Measurements from ENCODE around the gene SLC12A7. TPM values are rescaled to one million over a fixed set of nuclear protein-coding genes. Genes with fewer than 3 reads are reported as not detected.

SLC12A7 gene
- total and polyA plus RNA-seq, 7 donors, result 7.2 to 54.3 (median 16.8) TPM

DNA sequence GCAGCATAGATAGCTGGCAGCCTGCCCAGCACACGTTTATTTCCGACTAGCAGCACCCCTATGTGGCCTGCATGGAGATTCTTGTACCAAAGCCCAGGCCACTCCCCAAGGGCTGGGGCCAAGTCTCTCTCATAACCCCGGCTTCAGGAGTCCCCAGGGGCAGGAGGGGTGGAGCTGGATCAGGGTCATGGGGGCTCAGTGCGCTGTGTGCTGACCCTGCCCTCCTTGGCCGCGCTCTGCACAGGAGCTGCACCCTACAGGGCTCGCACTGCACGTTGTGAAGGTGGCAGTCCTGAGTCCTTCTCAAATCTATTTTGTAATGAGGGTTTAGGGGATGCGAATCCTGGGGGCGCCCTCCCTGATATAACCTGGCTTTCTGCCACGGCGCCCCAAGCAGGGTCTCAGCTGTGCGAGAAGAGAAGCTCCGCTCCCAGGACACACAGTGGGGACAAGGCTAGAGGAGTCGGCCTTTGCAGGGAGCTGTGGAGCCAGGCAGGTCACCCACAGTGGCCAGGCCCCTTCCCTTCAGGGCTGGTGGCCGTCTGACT lies 74.7 kb downstream of the SLC12A7 start:
- H3K9me3 ChIP-seq, result no peaks in the 10 kb centered on the region
- 66 to 78% methylated on average over 16 of the region's 16 CpGs for WGBS, 2 donors
- no peaks in the 10 kb centered on the region for H3K36me3 ChIP-seq
- TF ChIP-seq POLR2AphosphoS5 (IDR thresholded peaks at IDR 0.05), result no peak
- TF ChIP-seq POLR2A (IDR thresholded peaks at IDR 0.05), result no peak
- TF ChIP-seq EP300 (IDR thresholded peaks at IDR 0.05), result no peak
- TF ChIP-seq, protein P1, sequence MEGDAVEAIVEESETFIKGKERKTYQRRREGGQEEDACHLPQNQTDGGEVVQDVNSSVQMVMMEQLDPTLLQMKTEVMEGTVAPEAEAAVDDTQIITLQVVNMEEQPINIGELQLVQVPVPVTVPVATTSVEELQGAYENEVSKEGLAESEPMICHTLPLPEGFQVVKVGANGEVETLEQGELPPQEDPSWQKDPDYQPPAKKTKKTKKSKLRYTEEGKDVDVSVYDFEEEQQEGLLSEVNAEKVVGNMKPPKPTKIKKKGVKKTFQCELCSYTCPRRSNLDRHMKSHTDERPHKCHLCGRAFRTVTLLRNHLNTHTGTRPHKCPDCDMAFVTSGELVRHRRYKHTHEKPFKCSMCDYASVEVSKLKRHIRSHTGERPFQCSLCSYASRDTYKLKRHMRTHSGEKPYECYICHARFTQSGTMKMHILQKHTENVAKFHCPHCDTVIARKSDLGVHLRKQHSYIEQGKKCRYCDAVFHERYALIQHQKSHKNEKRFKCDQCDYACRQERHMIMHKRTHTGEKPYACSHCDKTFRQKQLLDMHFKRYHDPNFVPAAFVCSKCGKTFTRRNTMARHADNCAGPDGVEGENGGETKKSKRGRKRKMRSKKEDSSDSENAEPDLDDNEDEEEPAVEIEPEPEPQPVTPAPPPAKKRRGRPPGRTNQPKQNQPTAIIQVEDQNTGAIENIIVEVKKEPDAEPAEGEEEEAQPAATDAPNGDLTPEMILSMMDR (IDR thresholded peaks at IDR 0.05), result no peak
- intact Hi-C loops (cut with DNase I), result no loop called here
- no peak overlapping the region for H3K4me3 ChIP-seq
- H3K27ac ChIP-seq, result no peak overlapping the region
- no peaks in the 10 kb centered on the region for H3K4me1 ChIP-seq
- no peaks in the 10 kb centered on the region for H3K27me3 ChIP-seq
- peak; percentile 60 for DNase-seq

DNA sequence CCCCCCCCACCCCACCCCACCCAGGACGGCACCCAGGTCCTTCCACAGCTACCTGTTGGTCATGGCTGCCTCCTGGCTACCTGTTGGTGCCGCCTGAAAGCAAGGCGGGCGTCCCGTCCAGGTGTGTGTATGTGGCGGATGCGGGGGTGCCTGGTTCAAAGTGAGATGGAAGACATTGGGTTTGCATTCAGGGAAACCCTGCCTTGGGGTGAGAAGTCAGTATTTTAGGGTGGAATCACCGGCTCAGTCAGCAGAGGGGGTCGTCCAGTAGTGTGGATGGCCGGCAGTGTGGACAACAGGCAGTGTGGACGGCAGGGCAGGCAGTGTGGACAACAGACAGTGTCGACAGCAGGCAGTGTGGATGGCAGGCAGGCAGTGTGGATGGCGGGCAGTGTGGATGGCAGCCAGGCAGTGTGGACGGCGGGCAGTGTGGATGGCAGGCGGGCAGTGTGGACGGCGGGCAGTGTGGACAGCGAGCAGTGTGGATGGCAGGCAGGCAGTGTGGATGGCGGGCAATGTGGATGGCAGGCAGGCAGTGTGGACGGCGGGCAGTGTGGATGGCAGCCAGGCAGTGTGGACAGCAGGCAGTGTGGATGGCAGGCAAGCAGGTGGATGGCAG lies 75.2 kb downstream of the SLC12A7 start:
- TF ChIP-seq POLR2A (IDR thresholded peaks at IDR 0.05) (no peak), POLR2AphosphoS5 (IDR thresholded peaks at IDR 0.05) (no peak)
- H3K4me3 ChIP-seq, result no peak overlapping the region
- peak; percentile 55 for DNase-seq
- no peaks in the 10 kb centered on the region for H3K9me3 ChIP-seq
- H3K27me3 ChIP-seq, result no peaks in the 10 kb centered on the region
- intact Hi-C loops (cut with DNase I), result no loop called here
- no peaks in the 10 kb centered on the region for H3K4me1 ChIP-seq
- no peak overlapping the region for H3K27ac ChIP-seq
- H3K36me3 ChIP-seq, result no peaks in the 10 kb centered on the region
- WGBS, 2 donors, result 73 to 93% methylated on average over 22 of the region's 22 CpGs

DNA sequence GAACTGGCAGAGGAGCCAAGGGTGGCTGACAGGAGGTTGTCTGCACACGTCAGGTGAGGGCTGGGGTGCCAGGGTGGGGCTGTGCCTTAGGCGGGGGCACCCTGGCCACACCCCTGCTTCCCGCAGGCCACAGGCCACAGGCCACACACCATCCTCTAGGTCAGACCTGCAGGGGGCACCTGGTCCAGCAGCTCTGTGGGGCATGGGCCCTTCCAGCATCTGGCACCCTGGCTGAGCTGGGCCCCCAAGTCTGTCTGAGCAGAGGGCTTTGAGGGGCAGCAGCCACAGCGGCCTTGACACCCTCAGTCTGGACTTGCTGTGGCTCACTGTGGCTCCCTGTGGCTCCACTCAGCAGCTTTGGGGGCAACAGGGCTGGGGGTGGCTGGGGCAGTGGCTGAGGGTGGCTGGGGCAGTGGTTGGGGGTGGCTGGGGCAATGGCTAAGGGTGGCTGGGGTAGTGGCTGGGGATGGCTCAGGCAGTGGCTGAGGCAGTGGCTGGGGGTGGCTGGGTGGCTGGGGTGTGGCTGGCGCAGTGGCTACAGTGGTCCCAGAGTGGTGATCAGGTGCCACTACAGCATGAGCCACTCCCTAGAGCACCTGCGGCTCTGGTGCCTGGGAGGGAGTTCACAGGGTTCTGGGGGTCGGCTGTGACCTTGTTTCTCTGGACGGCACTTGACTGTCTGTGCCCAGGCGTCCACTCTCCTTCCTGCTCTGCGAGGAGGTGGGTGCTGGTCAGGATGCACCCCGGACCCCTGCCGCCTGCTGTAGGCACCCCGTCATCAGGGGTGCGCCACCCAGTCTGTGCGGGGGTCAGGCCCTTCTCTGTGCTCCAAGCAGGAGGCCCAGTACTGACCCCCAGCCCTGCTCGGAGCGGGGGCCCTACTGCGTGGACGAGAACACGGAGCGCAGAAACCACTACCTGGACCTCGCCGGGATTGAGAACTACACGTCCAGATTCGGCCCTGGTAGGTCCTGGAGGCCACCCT lies 76.2 kb downstream of the SLC12A7 start:
- intact Hi-C loops (cut with DNase I), result no loop called here
- no peak for TF ChIP-seq POLR2A (IDR thresholded peaks at IDR 0.05)
- TF ChIP-seq, protein P1 (IDR thresholded peaks at IDR 0.05), result no peak
- TF ChIP-seq EP300 (IDR thresholded peaks at IDR 0.05), result no peak
- TF ChIP-seq POLR2AphosphoS5 (IDR thresholded peaks at IDR 0.05), result no peak
- Histone ChIP-seq H3K36me3 (no peaks in the 10 kb centered on the region), H3K27ac (no peak overlapping the region), H3K9me3 (no peaks in the 10 kb centered on the region), H3K4me1 (no peaks in the 10 kb centered on the region), H3K4me3 (no peak overlapping the region), H3K27me3 (no peaks in the 10 kb centered on the region)
- 84 to 94% methylated on average over 25 of the region's 25 CpGs for WGBS, 2 donors
- DNase-seq, result peak; percentile 50

DNA sequence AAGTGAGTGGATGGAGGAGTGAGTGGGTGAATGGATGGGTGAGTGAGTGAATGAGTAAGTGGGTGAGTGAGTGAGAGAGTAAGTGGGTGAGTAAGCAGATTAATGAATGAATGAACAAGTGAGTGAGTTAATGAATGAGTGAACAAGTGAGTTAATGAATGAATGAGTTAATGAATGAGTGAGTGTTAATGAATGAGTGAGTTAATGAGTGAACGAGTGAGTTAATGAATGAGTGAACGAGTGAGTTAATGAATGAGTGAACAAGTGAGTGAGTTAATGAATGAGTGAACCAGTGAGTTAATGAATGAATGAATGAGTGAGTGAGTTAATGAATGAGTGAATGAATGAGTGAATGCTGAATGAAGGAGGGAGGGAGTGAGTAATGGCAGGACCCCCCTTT lies 76.9 kb downstream of the SLC12A7 start:
- Histone ChIP-seq H3K27ac (no peak overlapping the region), H3K27me3 (peaks cover 0 to 6% (median 0%) of the 10 kb centered on the region in 3 donors), H3K9me3 (no peaks in the 10 kb centered on the region), H3K4me1 (no peaks in the 10 kb centered on the region), H3K36me3 (no peaks in the 10 kb centered on the region), H3K4me3 (no peak overlapping the region)
- intact Hi-C loops (cut with DNase I), result no loop called here
- TF ChIP-seq POLR2AphosphoS5 (IDR thresholded peaks at IDR 0.05) (no peak), POLR2A (IDR thresholded peaks at IDR 0.05) (no peak), EP300 (IDR thresholded peaks at IDR 0.05) (no peak)
- TF ChIP-seq, protein P1 (IDR thresholded peaks at IDR 0.05), result no peak
- WGBS, 2 donors, result 88 to 93% methylated on average over 2 of the region's 2 CpGs
- no peak for DNase-seq

DNA sequence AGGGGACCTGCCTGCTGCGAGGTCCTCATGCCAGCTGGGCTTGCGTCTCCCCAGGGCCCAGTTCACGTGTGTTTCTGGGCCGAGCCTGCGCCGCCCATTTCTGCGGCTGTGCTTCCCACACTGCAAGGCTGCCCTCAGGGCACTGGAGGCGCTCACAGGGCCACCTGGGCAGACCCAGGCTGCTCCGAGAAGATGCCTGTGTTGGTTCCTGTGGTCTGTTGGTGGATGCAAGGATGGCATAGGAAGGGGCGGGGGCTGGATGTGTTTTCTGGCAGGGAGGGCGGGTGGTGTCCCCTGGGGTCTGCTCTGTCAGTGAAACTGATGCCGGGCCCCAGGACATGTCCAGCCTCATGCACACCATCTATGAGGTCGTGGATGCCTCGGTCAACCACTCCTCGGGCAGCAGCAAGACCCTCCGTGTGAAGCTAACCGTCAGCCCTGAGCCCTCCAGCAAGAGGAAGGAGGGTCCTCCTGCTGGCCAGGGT lies 77.4 kb downstream of the SLC12A7 start:
- WGBS, 2 donors, result 92 to 94% methylated on average over 17 of the region's 17 CpGs
- no peaks in the 10 kb centered on the region for H3K4me1 ChIP-seq
- intact Hi-C loops (cut with DNase I), result no loop called here
- no peak overlapping the region for H3K27ac ChIP-seq
- H3K9me3 ChIP-seq, result no peaks in the 10 kb centered on the region
- H3K27me3 ChIP-seq, result peaks cover 0 to 8% (median 0%) of the 10 kb centered on the region in 3 donors
- no peak overlapping the region for H3K4me3 ChIP-seq
- peak; percentile 46 for DNase-seq
- TF ChIP-seq POLR2A (IDR thresholded peaks at IDR 0.05) (no peak), POLR2AphosphoS5 (IDR thresholded peaks at IDR 0.05) (no peak), EP300 (IDR thresholded peaks at IDR 0.05) (no peak)
- TF ChIP-seq, protein P1 (IDR thresholded peaks at IDR 0.05), result no peak
- no peaks in the 10 kb centered on the region for H3K36me3 ChIP-seq

Data from sigmoid colon (tissue), 7 donors.